ENCODE data around the gene WNT1.

Gene WNT1

GRCh38 chr12:48965298-48965838 lies 12.8 kb upstream of the WNT1 start:
- TF ChIP-seq, protein P1, sequence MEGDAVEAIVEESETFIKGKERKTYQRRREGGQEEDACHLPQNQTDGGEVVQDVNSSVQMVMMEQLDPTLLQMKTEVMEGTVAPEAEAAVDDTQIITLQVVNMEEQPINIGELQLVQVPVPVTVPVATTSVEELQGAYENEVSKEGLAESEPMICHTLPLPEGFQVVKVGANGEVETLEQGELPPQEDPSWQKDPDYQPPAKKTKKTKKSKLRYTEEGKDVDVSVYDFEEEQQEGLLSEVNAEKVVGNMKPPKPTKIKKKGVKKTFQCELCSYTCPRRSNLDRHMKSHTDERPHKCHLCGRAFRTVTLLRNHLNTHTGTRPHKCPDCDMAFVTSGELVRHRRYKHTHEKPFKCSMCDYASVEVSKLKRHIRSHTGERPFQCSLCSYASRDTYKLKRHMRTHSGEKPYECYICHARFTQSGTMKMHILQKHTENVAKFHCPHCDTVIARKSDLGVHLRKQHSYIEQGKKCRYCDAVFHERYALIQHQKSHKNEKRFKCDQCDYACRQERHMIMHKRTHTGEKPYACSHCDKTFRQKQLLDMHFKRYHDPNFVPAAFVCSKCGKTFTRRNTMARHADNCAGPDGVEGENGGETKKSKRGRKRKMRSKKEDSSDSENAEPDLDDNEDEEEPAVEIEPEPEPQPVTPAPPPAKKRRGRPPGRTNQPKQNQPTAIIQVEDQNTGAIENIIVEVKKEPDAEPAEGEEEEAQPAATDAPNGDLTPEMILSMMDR (conservative IDR thresholded peaks at IDR 0.05; ENCODE audit: low read depth, low read length): no peak
- Histone ChIP-seq H3K9ac (no peak overlapping the region), H3K4me1 (ENCODE audit: low read depth, poor library complexity, severe bottlenecking) (peaks cover 25% of the 10 kb centered on the region), H3K4me2 (no peak overlapping the region), H3K79me2 (ENCODE audit: insufficient read depth, low read depth) (no peaks in the 10 kb centered on the region), H3K36me3 (ENCODE audit: insufficient read depth) (no peaks in the 10 kb centered on the region), H2AFZ (ENCODE audit: low read depth) (no peak overlapping the region), H3K4me3 (IDR thresholded peaks at IDR 0.05; ENCODE audit: insufficient read depth, low read depth, low read length) (no peak overlapping the region), H3K27ac (no peak overlapping the region), H4K20me1 (ENCODE audit: insufficient read depth) (no peaks in the 10 kb centered on the region), H3K27me3 (ENCODE audit: insufficient read depth, low read depth) (no peaks in the 10 kb centered on the region)

GRCh38 chr12:48966177-48966895 lies 11.8 kb upstream of the WNT1 start:
- no peak overlapping the region for H3K4me2 ChIP-seq
- no peak overlapping the region for H2AFZ ChIP-seq (ENCODE audit: low read depth)
- H3K79me2 ChIP-seq (ENCODE audit: insufficient read depth, low read depth): no peaks in the 10 kb centered on the region
- TF ChIP-seq, protein P1 (conservative IDR thresholded peaks at IDR 0.05; ENCODE audit: low read depth, low read length): no peak
- H3K36me3 ChIP-seq (ENCODE audit: insufficient read depth): no peaks in the 10 kb centered on the region
- no peak overlapping the region for H3K4me3 ChIP-seq (IDR thresholded peaks at IDR 0.05; ENCODE audit: insufficient read depth, low read depth, low read length)
- H3K27me3 ChIP-seq (ENCODE audit: insufficient read depth, low read depth): no peaks in the 10 kb centered on the region
- H4K20me1 ChIP-seq (ENCODE audit: insufficient read depth): no peaks in the 10 kb centered on the region
- no peak overlapping the region for H3K9ac ChIP-seq
- H3K4me1 ChIP-seq (ENCODE audit: low read depth, poor library complexity, severe bottlenecking): peaks cover 35% of the 10 kb centered on the region
- H3K27ac ChIP-seq: no peak overlapping the region

- no peaks in the 10 kb centered on the region for H4K20me1 ChIP-seq (ENCODE audit: insufficient read depth)
- H3K27me3 ChIP-seq (ENCODE audit: insufficient read depth, low read depth): no peaks in the 10 kb centered on the region
- no peak overlapping the region for H3K27ac ChIP-seq
- H3K36me3 ChIP-seq (ENCODE audit: insufficient read depth): no peaks in the 10 kb centered on the region
- H3K4me3 ChIP-seq (IDR thresholded peaks at IDR 0.05; ENCODE audit: insufficient read depth, low read depth, low read length): no peak overlapping the region
- H3K9ac ChIP-seq: no peak overlapping the region
- no peaks in the 10 kb centered on the region for H3K79me2 ChIP-seq (ENCODE audit: insufficient read depth, low read depth)
- TF ChIP-seq, protein P1 (conservative IDR thresholded peaks at IDR 0.05; ENCODE audit: low read depth, low read length): no peak
- H3K4me1 ChIP-seq (ENCODE audit: low read depth, poor library complexity, severe bottlenecking): peaks cover 40% of the 10 kb centered on the region
- no peak overlapping the region for H3K4me2 ChIP-seq
- no peak overlapping the region for H2AFZ ChIP-seq (ENCODE audit: low read depth)
Observed at GRCh38 chr12:48967991-48968390, 10.1 kb upstream of the WNT1 start.

- Histone ChIP-seq H3K27me3 (ENCODE audit: insufficient read depth, low read depth) (no peaks in the 10 kb centered on the region), H4K20me1 (ENCODE audit: insufficient read depth) (no peaks in the 10 kb centered on the region)
Observed at GRCh38 chr12:48968467-48968866, 9.7 kb upstream of the WNT1 start.

More at GRCh38 chr12:48968467-48968866, 9.7 kb upstream of the WNT1 start:
- H3K4me1 ChIP-seq (ENCODE audit: low read depth, poor library complexity, severe bottlenecking): peaks cover 40% of the 10 kb centered on the region
- no peaks in the 10 kb centered on the region for H3K79me2 ChIP-seq (ENCODE audit: insufficient read depth, low read depth)
- TF ChIP-seq, protein P1 (conservative IDR thresholded peaks at IDR 0.05; ENCODE audit: low read depth, low read length): no peak
- no peaks in the 10 kb centered on the region for H3K36me3 ChIP-seq (ENCODE audit: insufficient read depth)
- no peak overlapping the region for H3K9ac ChIP-seq
- peak overlapping the region; percentile 16; the same call in 1 of the 2 replicates for H3K27ac ChIP-seq
- no peak overlapping the region for H2AFZ ChIP-seq (ENCODE audit: low read depth)
- peak overlapping the region; percentile 52 for H3K4me2 ChIP-seq
- no peak overlapping the region for H3K4me3 ChIP-seq (IDR thresholded peaks at IDR 0.05; ENCODE audit: insufficient read depth, low read depth, low read length)
